NCI-H82 (cell line): ENCODE results near the gene ARMH4.

Experiments
- DNase-seq: peaks from one replicate; lab custom pipeline; 2025; lab: John Stamatoyannopoulos, UW

ARMH4 gene

GRCh38 chr14:58027904-58028303, 124.1 kb downstream of the ARMH4 start:
- DNase-seq: no peak

- no peak for DNase-seq
These were observed 125.0 kb downstream of the ARMH4 start for GRCh38 chr14:58026967-58027366.

- no peak for DNase-seq
These were observed 125.8 kb downstream of the ARMH4 start for GRCh38 chr14:58026219-58026618.

GRCh38 chr14:58014778-58015177, 137.2 kb downstream of the ARMH4 start:
- peak; percentile 63 for DNase-seq

- no peak for DNase-seq
These were observed 149.4 kb downstream of the ARMH4 start for GRCh38 chr14:58002618-58003017.

- DNase-seq: no peak
These were observed 152.0 kb downstream of the ARMH4 start for GRCh38 chr14:57999979-58000378.

GRCh38 chr14:57999471-57999870, 152.5 kb downstream of the ARMH4 start:
- DNase-seq: no peak

- DNase-seq: no peak
These were observed 153.2 kb downstream of the ARMH4 start for GRCh38 chr14:57998766-57999165.

GRCh38 chr14:57991353-57991752, 160.7 kb downstream of the ARMH4 start:
- DNase-seq: no peak

- DNase-seq: no peak
These were observed 163.6 kb downstream of the ARMH4 start for GRCh38 chr14:57988445-57988844.

GRCh38 chr14:57987596-57988300, 164.3 kb downstream of the ARMH4 start:
- DNase-seq: no peak

- no peak for DNase-seq
These were observed 165.0 kb downstream of the ARMH4 start for GRCh38 chr14:57987051-57987450.

GRCh38 chr14:57982804-57983634, 169.0 kb downstream of the ARMH4 start:
- peak; percentile 100 for DNase-seq

GRCh38 chr14:57981817-57982560, 170.0 kb downstream of the ARMH4 start:
- peak; percentile 89 for DNase-seq

GRCh38 chr14:57979376-57980048, 172.5 kb downstream of the ARMH4 start:
- no peak for DNase-seq

- no peak for DNase-seq
These were observed 175.3 kb downstream of the ARMH4 start for GRCh38 chr14:57976701-57977100.

- DNase-seq: no peak
These were observed 177.1 kb downstream of the ARMH4 start for GRCh38 chr14:57974896-57975295.

- DNase-seq: no peak
These were observed 181.4 kb downstream of the ARMH4 start for GRCh38 chr14:57970594-57970993.

GRCh38 chr14:57970175-57970574, 181.8 kb downstream of the ARMH4 start:
- DNase-seq: no peak

GRCh38 chr14:57963071-57963470, 188.9 kb downstream of the ARMH4 start:
- DNase-seq: no peak

- DNase-seq: peak; percentile 99
These were observed 189.5 kb downstream of the ARMH4 start for GRCh38 chr14:57962325-57963035.

- peak; percentile 98 for DNase-seq
These were observed 190.3 kb downstream of the ARMH4 start for GRCh38 chr14:57961786-57962060.
